GM12873 (cell line): ENCODE results near the gene ATP9B.

Source experiments
- TF ChIP-seq, protein P1 (sequence below): IDR thresholded peaks from 2 replicates; pipeline ENCODE4 v1.5.1; 2012; ENCODE audit warnings: low read depth, mild to moderate bottlenecking, moderate library complexity, low read length, control low read depth; ENCODE audit not compliant: insufficient read depth; ENCODE audit errors: missing control alignments

The ATP9B gene

DNA sequence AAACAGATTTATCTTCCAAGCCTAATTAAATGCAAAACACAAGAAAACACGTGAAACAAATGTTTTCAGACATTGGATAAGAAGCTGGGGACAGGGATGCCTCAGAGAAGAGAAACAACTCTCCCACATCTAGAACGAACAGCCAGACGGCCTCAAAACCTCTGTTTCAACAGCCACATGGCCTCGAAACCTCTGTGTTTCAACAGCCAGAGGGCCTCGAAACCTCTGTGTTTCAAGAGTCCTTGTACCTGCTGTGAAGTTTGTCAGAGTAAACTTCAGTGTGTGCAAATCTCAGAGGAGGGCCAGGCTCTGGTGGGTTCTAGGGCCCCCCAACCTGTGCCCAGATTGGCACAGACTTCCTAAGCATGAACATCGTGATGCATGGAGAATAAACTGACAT lies 283.2 kb downstream of the ATP9B start:
- TF ChIP-seq, protein P1, sequence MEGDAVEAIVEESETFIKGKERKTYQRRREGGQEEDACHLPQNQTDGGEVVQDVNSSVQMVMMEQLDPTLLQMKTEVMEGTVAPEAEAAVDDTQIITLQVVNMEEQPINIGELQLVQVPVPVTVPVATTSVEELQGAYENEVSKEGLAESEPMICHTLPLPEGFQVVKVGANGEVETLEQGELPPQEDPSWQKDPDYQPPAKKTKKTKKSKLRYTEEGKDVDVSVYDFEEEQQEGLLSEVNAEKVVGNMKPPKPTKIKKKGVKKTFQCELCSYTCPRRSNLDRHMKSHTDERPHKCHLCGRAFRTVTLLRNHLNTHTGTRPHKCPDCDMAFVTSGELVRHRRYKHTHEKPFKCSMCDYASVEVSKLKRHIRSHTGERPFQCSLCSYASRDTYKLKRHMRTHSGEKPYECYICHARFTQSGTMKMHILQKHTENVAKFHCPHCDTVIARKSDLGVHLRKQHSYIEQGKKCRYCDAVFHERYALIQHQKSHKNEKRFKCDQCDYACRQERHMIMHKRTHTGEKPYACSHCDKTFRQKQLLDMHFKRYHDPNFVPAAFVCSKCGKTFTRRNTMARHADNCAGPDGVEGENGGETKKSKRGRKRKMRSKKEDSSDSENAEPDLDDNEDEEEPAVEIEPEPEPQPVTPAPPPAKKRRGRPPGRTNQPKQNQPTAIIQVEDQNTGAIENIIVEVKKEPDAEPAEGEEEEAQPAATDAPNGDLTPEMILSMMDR: no peak

- TF ChIP-seq, protein P1: peak; percentile 7
Observed at GRCh38 chr18:79353267-79353666, 284.1 kb downstream of the ATP9B start.

GRCh38 chr18:79354350-79354749 lies 285.2 kb downstream of the ATP9B start:
- TF ChIP-seq, protein P1: no peak

DNA sequence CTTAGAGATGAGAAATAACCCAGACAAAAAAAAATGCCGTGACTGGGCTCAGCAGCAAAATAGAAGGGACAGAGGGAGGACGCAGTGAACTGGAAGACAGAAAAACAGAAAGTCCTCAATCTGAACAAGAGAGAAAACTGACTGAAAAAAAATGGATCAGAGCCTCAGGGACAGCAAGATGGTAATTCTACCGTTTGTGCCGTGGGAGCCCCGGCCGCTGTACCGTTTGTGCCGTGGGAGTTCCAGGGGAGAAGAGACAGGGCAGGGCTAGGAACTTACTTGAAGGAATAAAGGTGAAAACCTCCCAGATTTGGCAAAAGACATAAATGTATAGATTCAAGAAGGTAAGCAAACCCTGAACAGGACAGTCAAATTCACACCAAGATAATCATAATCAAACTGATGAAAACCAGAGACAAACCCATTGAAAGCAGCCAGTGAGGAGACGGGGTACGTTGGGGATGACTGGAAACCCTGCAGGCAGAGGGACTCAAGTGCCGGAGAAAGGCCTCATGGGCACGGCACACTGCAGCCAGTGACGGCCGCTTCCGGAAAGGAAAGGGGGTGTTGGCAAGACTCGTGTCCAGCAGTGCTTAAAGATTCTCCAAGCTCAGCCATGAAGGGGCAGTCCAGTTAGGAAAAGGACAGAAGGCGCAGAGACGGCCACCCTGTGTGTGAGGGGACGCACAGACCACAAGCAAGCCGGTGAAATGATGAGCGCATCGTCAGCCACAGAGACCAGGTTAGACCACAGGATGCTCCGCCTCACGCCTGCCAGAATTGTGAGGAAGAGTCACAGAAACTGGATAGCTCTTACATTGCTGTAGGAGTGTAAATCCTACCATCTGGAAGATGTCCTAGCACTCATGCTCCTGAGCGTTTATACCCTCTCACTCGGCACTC lies 286.5 kb downstream of the ATP9B start:
- TF ChIP-seq, protein P1: no peak

DNA sequence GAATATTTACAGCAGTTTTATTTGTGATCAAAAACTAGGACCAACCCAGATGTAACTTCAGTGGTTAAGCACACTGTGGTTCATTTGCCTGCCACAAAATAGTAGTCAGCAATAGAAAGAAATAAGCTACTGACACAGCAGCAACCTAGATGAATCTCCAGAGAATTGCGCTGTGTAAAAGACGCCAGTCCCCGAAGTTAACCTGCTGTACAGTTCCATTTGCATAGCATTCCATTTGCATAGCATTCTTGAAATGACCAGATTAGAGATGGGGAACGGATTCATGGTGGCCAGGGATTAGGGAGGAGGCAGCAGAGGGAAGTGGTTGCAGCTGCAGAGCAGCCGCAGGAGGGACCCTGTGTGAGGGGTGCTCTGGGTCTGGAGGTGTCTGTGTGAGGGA lies 287.2 kb downstream of the ATP9B start:
- TF ChIP-seq, protein P1: no peak

GRCh38 chr18:79360933-79361332 lies 291.7 kb downstream of the ATP9B start:
- TF ChIP-seq, protein P1: no peak

GRCh38 chr18:79361766-79362522 lies 292.8 kb downstream of the ATP9B start:
- TF ChIP-seq, protein P1: no peak
